ENCODE results near the gene PRKACA.

The PRKACA gene

GRCh38 chr19:14105680-14106079, 11.9 kb downstream of the PRKACA start:
- H3K79me1 ChIP-seq (ENCODE audit: low read length): no peaks in the 10 kb centered on the region
- no peak for DNase-seq
- no peak overlapping the region for H3K4ac ChIP-seq (ENCODE audit: low read depth, low read length)
- H3K79me2 ChIP-seq (ENCODE audit: control insufficient read depth, insufficient read depth, low read length, poor library complexity): no peaks in the 10 kb centered on the region
- H3K9me3 ChIP-seq (ENCODE audit: insufficient read depth, low read depth, low read length): no peaks in the 10 kb centered on the region
- no peak overlapping the region for H3K23ac ChIP-seq (ENCODE audit: low read length)
- no peak overlapping the region for H3K18ac ChIP-seq (ENCODE audit: low read length)
- H2AK5ac ChIP-seq (ENCODE audit: low read length): no peak overlapping the region
- H4K91ac ChIP-seq (ENCODE audit: low read depth, low read length): no peak overlapping the region
- no peak overlapping the region for H4K12ac ChIP-seq (ENCODE audit: low read depth, low read length)
- H3K14ac ChIP-seq (ENCODE audit: low read length): no peak overlapping the region
- no peak overlapping the region for H3K4me3 ChIP-seq (ENCODE audit: low read depth, low read length)
- H4K8ac ChIP-seq (ENCODE audit: low read depth, low read length): no peak overlapping the region
- peaks cover 0 to 4% of the 10 kb centered on the region in 2 experiments for H3K4me1 ChIP-seq (ENCODE audit: control insufficient read depth in 1 of 2, insufficient read depth in 2 of 2, low read length in 2 of 2)
- H2AFZ ChIP-seq (ENCODE audit: insufficient read depth, low read length, poor library complexity): no peak overlapping the region
- H3K36me3 ChIP-seq (ENCODE audit: control insufficient read depth in 1 of 2, insufficient read depth in 2 of 2, low read length in 2 of 2): peaks cover 29 to 35% of the 10 kb centered on the region in 2 experiments
- no peak overlapping the region for H3K9ac ChIP-seq (ENCODE audit: low read length)
- H2BK12ac ChIP-seq (ENCODE audit: low read length): no peak overlapping the region
- H3K4me2 ChIP-seq (ENCODE audit: low read length): no peak overlapping the region
- H2BK5ac ChIP-seq (ENCODE audit: low read depth, low read length, poor library complexity): no peak overlapping the region
- H3K27me3 ChIP-seq (ENCODE audit: insufficient read depth, low read length): no peaks in the 10 kb centered on the region
- H2BK120ac ChIP-seq (ENCODE audit: insufficient read depth, low read length, poor library complexity): no peak overlapping the region
- no CpG with 5 or more reads among the region's 8 CpGs for WGBS (ENCODE audit: extremely low coverage, insufficient coverage, insufficient read length)
- no peak overlapping the region for H3K27ac ChIP-seq (ENCODE audit: low read depth, low read length)

GRCh38 chr19:14103310-14103709, 14.3 kb downstream of the PRKACA start:
- Histone ChIP-seq H4K12ac (ENCODE audit: low read depth, low read length) (no peak overlapping the region), H2BK12ac (ENCODE audit: low read length) (no peak overlapping the region), H3K36me3 (ENCODE audit: control insufficient read depth in 1 of 2, insufficient read depth in 2 of 2, low read length in 2 of 2) (peaks cover 33 to 38% of the 10 kb centered on the region in 2 experiments), H3K79me2 (ENCODE audit: control insufficient read depth, insufficient read depth, low read length, poor library complexity) (no peaks in the 10 kb centered on the region), H3K14ac (ENCODE audit: low read length) (no peak overlapping the region), H2BK5ac (ENCODE audit: low read depth, low read length, poor library complexity) (no peak overlapping the region), H3K9ac (ENCODE audit: low read length) (no peak overlapping the region), H3K23ac (ENCODE audit: low read length) (no peak overlapping the region), H3K4ac (ENCODE audit: low read depth, low read length) (no peak overlapping the region), H2AFZ (ENCODE audit: insufficient read depth, low read length, poor library complexity) (no peak overlapping the region), H3K79me1 (ENCODE audit: low read length) (no peaks in the 10 kb centered on the region), H3K4me1 (ENCODE audit: control insufficient read depth in 1 of 2, insufficient read depth in 2 of 2, low read length in 2 of 2) (peaks cover 0 to 4% of the 10 kb centered on the region in 2 experiments), H3K4me3 (ENCODE audit: low read depth, low read length) (no peak overlapping the region), H2AK5ac (ENCODE audit: low read length) (no peak overlapping the region), H4K8ac (ENCODE audit: low read depth, low read length) (no peak overlapping the region), H3K9me3 (ENCODE audit: insufficient read depth, low read depth, low read length) (peaks cover 2% of the 10 kb centered on the region), H3K27me3 (ENCODE audit: insufficient read depth, low read length) (no peaks in the 10 kb centered on the region), H2BK120ac (ENCODE audit: insufficient read depth, low read length, poor library complexity) (no peak overlapping the region), H3K18ac (ENCODE audit: low read length) (no peak overlapping the region), H4K91ac (ENCODE audit: low read depth, low read length) (no peak overlapping the region), H3K27ac (ENCODE audit: low read depth, low read length) (no peak overlapping the region), H3K4me2 (ENCODE audit: low read length) (no peak overlapping the region)
- no CpG with 5 or more reads among the region's 1 CpG for WGBS (ENCODE audit: extremely low coverage, insufficient coverage, insufficient read length)
- DNase-seq: no peak

- Histone ChIP-seq H3K27ac (ENCODE audit: low read depth, low read length) (no peak overlapping the region), H3K9me3 (ENCODE audit: insufficient read depth, low read depth, low read length) (peaks cover 2% of the 10 kb centered on the region), H3K36me3 (ENCODE audit: control insufficient read depth in 1 of 2, insufficient read depth in 2 of 2, low read length in 2 of 2) (peaks cover 33 to 39% of the 10 kb centered on the region in 2 experiments), H3K27me3 (ENCODE audit: insufficient read depth, low read length) (no peaks in the 10 kb centered on the region), H2BK5ac (ENCODE audit: low read depth, low read length, poor library complexity) (no peak overlapping the region), H4K91ac (ENCODE audit: low read depth, low read length) (no peak overlapping the region), H3K23ac (ENCODE audit: low read length) (no peak overlapping the region), H4K12ac (ENCODE audit: low read depth, low read length) (no peak overlapping the region), H2BK12ac (ENCODE audit: low read length) (no peak overlapping the region), H3K4me2 (ENCODE audit: low read length) (no peak overlapping the region), H3K14ac (ENCODE audit: low read length) (no peak overlapping the region), H3K4me3 (ENCODE audit: low read depth, low read length) (no peak overlapping the region), H2AK5ac (ENCODE audit: low read length) (no peak overlapping the region), H2BK120ac (ENCODE audit: insufficient read depth, low read length, poor library complexity) (no peak overlapping the region), H3K18ac (ENCODE audit: low read length) (no peak overlapping the region), H4K8ac (ENCODE audit: low read depth, low read length) (no peak overlapping the region), H3K79me1 (ENCODE audit: low read length) (no peaks in the 10 kb centered on the region), H3K9ac (ENCODE audit: low read length) (no peak overlapping the region), H2AFZ (ENCODE audit: insufficient read depth, low read length, poor library complexity) (no peak overlapping the region), H3K4me1 (ENCODE audit: control insufficient read depth in 1 of 2, insufficient read depth in 2 of 2, low read length in 2 of 2) (peaks cover 0 to 2% of the 10 kb centered on the region in 2 experiments), H3K79me2 (ENCODE audit: control insufficient read depth, insufficient read depth, low read length, poor library complexity) (no peaks in the 10 kb centered on the region), H3K4ac (ENCODE audit: low read depth, low read length) (no peak overlapping the region)
- no CpG with 5 or more reads among the region's 10 CpGs for WGBS (ENCODE audit: extremely low coverage, insufficient coverage, insufficient read length)
- no peak for DNase-seq
Observed at GRCh38 chr19:14102756-14103155, 14.8 kb downstream of the PRKACA start.

- no peaks in the 10 kb centered on the region for H3K79me2 ChIP-seq (ENCODE audit: control insufficient read depth, insufficient read depth, low read length, poor library complexity)
- H3K79me1 ChIP-seq (ENCODE audit: low read length): no peaks in the 10 kb centered on the region
- H3K36me3 ChIP-seq (ENCODE audit: control insufficient read depth in 1 of 2, insufficient read depth in 2 of 2, low read length in 2 of 2): peaks cover 39 to 42% of the 10 kb centered on the region in 2 experiments
- H2AFZ ChIP-seq (ENCODE audit: insufficient read depth, low read length, poor library complexity): no peak overlapping the region
- no peak overlapping the region for H3K9ac ChIP-seq (ENCODE audit: low read length)
- H3K4me3 ChIP-seq (ENCODE audit: low read depth, low read length): no peak overlapping the region
- H2BK12ac ChIP-seq (ENCODE audit: low read length): no peak overlapping the region
- H2AK5ac ChIP-seq (ENCODE audit: low read length): no peak overlapping the region
- peaks cover 0 to 2% of the 10 kb centered on the region in 2 experiments for H3K4me1 ChIP-seq (ENCODE audit: control insufficient read depth in 1 of 2, insufficient read depth in 2 of 2, low read length in 2 of 2)
- no peak overlapping the region for H3K27ac ChIP-seq (ENCODE audit: low read depth, low read length)
- no peak overlapping the region for H2BK5ac ChIP-seq (ENCODE audit: low read depth, low read length, poor library complexity)
- DNase-seq: no peak
- H3K14ac ChIP-seq (ENCODE audit: low read length): no peak overlapping the region
- H3K18ac ChIP-seq (ENCODE audit: low read length): no peak overlapping the region
- H2BK120ac ChIP-seq (ENCODE audit: insufficient read depth, low read length, poor library complexity): no peak overlapping the region
- H4K91ac ChIP-seq (ENCODE audit: low read depth, low read length): no peak overlapping the region
- H3K4me2 ChIP-seq (ENCODE audit: low read length): no peak overlapping the region
- peaks cover 2% of the 10 kb centered on the region for H3K9me3 ChIP-seq (ENCODE audit: insufficient read depth, low read depth, low read length)
- no peaks in the 10 kb centered on the region for H3K27me3 ChIP-seq (ENCODE audit: insufficient read depth, low read length)
- WGBS (ENCODE audit: extremely low coverage, insufficient coverage, insufficient read length): no CpG with 5 or more reads among the region's 11 CpGs
- H3K4ac ChIP-seq (ENCODE audit: low read depth, low read length): no peak overlapping the region
- H3K23ac ChIP-seq (ENCODE audit: low read length): no peak overlapping the region
- no peak overlapping the region for H4K12ac ChIP-seq (ENCODE audit: low read depth, low read length)
- no peak overlapping the region for H4K8ac ChIP-seq (ENCODE audit: low read depth, low read length)
Observed at GRCh38 chr19:14102102-14102696, 15.4 kb downstream of the PRKACA start.

All from trophoblast cell (in vitro differentiated cells and primary cell).